Fibroblast of upper back skin (primary cell): ENCODE measurements around the gene MED13.
"Not testable (repeated sequence)": the region's sequence is repeated elsewhere in the genome, so short reads cannot be mapped to it uniquely, and the experiment has no call there.

Experiments
- DNase-seq: peaks from one replicate; pipeline ENCODE4 v3.0.0-alpha.2; 2013

The MED13 gene

DNA sequence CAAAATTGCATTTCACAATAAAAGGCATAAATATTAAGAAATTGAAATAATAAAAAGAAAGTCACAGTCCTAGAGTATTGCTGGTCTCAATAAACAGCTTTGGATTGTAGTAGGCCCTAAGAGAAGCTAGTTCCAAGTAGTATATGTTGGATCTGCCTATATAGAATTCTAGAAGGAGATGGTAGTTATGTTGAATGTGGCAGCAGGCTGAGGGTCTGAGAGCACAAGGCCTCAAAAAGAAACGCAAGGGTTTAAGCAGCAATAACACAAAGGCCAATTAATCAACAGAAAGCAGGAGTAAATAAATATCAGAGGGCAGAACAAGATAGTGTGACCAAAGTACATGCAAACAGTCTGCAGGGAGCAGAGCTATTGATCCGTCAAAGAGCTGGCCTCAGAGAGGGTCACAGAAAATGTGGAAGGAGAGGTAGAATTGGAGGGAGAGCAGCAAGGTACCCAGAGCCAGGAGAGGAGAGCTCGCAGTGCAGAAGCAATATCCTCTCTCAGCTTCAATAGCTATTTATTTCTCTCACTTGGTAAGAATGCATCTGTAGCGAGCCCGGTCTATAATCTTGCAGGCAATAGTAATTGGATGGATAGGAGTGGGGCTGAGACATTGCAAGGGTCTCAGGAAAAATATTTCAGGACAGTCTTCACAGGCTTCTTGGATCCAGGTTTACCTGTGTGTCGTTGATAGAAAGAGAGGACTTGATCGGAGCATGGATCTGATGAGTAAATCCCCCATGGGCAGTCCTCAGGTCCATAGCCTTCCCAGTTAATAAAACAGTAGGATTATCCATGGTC is 25.1 kb upstream of the MED13 start:
- DNase-seq: no peak

DNA sequence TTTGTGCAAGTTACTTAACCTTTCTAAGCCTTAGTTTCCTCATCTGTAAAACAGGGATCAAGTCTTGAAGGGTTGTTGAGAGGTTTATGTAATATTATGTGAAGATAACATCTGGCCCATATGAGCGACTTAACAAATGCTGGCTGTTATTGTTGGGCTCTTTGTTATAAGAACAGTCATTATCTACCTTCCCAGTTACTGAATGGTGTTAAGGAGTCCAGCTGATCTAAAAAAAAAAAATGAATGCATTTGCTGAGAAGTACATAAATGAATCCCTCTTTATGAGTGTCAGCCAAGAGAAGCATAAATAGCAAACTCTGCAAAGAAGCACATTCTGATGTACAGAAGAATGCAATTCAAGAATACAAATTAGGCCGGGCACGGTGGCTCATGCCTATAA is 24.3 kb upstream of the MED13 start:
- DNase-seq: no peak

GRCh38 chr17:62086737-62087136 is 21.7 kb upstream of the MED13 start:
- no peak for DNase-seq

- DNase-seq: peak; percentile 36
Observed at GRCh38 chr17:62085511-62086408, 20.7 kb upstream of the MED13 start.

- DNase-seq: no peak
Observed at GRCh38 chr17:62084585-62084984, 19.5 kb upstream of the MED13 start.

- no peak for DNase-seq
Observed at GRCh38 chr17:62083651-62084050, 18.6 kb upstream of the MED13 start.

GRCh38 chr17:62080647-62081046 is 15.6 kb upstream of the MED13 start:
- DNase-seq: no peak

DNA sequence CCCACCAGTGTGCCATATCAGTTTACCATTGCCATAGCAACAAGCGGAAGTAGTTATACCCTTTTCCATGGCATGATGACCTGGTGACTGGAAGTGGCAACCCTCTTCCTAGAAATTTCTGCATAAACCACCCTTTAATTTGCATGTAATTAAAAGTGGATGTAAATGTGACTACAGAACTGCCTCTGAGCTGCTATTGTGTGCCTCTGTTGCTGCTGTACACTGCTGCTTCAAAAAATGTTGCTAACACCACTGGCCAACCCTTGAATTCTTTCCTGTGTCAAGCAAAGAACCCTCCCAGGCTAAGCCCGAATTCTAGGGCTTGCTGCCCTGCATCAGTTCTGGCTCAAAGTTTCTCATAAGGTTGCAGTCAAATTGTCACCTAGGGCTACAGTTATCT is 12.9 kb upstream of the MED13 start:
- no peak for DNase-seq

DNA sequence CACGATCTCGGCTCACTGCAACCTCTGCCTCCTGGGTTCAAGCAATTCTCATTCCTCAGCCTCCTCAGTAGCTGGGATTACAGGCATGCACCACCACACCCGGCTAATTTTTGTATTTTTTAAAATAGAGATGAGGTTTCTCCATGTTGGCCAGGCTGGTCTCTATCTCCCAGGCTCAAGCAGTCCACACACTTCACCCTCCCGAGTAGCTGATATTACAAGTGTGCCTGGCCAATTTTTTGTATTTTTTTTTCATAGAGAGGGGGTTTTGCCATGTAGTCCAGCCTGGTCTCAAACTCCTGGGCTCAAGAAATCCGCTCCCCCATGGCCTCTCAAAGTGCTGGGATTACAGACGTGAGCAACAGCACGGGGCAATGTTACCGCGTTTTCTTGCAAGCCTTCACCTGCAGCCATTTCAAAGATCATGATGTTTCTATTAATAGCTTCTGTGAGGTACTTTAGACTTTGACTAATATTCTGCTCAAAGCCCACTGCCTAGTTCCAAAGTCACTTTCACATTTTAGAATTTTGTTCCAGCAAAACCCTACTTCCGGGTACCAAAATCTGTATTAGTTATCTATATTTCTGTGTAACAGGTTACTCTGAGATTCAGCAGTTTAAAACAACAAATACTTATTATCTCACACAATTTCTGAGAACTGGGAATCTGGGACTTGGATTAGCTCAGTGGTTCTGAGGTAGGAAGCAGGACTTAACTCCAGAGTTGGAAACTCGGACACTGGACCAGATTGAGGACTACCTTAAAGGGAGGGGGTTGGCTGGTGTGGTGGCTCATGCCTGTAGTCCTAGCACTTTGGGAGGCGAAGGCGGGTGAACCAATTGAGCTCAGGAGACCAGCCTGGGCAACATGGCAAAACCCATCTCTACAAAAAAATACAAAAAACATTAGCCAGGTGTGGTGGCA is 12.0 kb upstream of the MED13 start:
- DNase-seq: no peak

- peak; percentile 27 for DNase-seq
Observed at GRCh38 chr17:62075308-62075815, 10.3 kb upstream of the MED13 start.

GRCh38 chr17:62073993-62074392 is 8.9 kb upstream of the MED13 start:
- no peak for DNase-seq

GRCh38 chr17:62072855-62073254 is 7.8 kb upstream of the MED13 start:
- not testable (repeated sequence) for DNase-seq

GRCh38 chr17:62070900-62071299 is 5.8 kb upstream of the MED13 start:
- DNase-seq: no peak

DNA sequence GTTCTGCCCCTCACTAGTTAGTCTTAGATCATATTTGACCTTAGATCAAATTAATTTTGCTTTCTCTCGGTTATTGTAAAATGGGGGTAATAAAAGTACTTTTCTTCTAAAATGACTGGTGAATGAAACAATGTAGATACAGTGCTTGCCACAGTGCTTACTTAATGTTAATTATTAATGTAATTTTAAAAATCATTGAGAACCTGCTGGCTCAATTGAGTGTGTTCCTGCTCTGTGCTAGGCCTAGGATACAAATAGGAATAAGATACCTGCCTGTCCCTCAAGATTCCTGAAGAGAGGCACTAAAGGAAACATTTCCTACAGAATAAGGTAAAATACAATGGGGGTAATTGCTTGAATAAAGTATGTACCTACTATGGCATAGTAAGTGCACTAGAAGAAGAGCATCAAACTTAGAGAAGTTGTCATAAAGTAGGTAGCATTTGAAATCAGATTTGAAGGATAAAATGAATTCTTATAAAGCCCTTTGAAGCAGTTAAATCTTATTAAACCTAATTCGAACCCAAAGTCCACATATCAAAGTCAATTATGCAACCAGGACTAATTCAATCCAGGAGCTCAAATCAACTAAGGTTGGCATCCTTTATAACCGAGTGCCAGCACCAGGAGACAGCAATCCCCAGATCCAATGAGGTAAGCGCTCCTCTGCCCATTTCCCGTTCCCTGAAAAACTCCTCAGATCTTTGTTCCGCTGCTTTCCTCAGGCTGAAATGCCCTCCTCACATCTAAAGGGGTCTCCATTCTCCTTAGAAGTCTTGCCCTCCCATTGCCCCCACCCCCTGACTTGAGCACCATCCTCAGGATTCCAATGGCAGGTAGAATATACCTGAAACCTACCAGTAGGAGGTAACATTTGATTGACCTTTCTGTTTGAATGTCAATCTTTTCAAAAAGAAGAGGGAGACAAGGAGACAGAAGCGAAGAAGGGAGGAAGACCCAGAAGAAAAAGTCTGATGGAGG is 2.4 kb upstream of the MED13 start:
- DNase-seq: no peak

- DNase-seq: peak; percentile 97
Observed at GRCh38 chr17:62065611-62066468, 762 bp upstream of the MED13 start.

DNA sequence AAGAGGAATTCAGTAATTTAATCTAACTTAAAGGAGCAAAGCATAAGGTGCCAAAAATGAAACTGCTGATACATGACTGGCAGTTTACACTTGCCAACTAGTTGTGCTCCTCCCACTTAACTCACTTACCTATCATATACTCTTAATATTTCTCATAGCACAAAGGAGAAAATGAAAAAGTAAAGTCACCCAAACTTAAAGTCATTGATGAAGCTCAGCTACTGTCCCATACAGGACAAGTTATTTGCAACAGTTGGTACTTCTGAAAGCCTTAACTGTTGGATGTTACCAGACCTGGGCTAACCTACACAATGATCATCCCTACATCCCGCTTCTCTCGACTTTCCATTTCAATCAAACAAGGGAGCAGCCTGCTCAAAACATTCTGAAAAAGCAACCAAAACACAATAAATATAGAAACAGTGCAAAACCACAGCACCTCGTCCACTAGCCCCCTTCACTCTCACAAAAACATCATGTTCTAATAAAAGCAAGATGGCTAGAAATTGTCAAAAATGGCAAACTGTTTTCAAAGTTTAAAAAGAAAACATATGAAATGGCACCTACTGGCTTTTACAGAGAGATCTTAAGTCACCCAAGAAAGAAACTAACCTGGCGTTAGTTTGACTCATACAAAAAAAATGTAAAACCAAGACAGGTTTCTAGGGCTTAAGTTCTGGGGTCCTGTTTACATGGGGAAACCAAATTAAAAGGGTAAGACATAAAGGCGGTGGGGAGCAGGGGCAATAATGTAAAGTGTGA is 868 bp downstream of the MED13 start:
- no peak for DNase-seq

GRCh38 chr17:62062944-62063343 is 2.1 kb downstream of the MED13 start:
- DNase-seq: no peak

GRCh38 chr17:62062302-62062701 is 2.8 kb downstream of the MED13 start:
- DNase-seq: no peak

GRCh38 chr17:62059414-62059813 is 5.7 kb downstream of the MED13 start:
- DNase-seq: no peak

DNA sequence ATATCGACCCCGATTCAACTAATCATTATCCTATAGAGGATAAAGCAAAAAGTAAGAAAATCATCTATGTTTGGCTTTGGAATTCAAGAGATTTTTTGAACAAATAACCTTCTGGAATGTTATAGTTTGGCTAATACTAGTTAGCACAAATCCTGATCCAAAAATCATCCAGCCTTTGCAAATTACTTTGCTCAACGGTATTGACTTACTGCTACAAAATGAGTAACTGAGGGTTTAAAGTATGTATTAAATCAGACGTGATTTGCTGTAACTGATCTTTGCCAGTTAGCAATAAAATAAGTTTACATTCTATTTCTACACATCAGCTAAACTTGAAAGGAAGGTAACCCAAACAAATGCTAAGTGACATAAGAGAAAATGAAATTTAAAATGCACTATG is 6.5 kb downstream of the MED13 start:
- no peak for DNase-seq
